HCT116 (cell line): ENCODE measurements around the gene CDKL2. TPM values are rescaled to one million over a fixed set of nuclear protein-coding genes. Genes with fewer than 3 reads are reported as not detected.

Experiments used
- ATAC-seq: fragments of 200-7000 bp; cut with Tn5 transposase; 2 replicates; pipeline ENCODE4 v1.9.1; 2020; ENCODE audit warnings: mild to moderate bottlenecking, moderate library complexity
- BruUV-seq: library from RNA; stranded (reverse); fragments of 400-500 nt; replicated peaks from 2 replicates; lab custom pipeline; 2021; lab: Mats Ljungman, UMichigan
- CTCF ChIA-PET: fragments of 300-600 bp; sonication (Branson Sonifier 250); formaldehyde crosslinking; loops from one replicate; lab custom pipeline; 2021; ENCODE audit warnings: antibody characterized with exemption; lab: Charles Lee
- POLR2A ChIA-PET: fragments of 300-600, 350-600 bp; sonication (Branson Sonifier 250); formaldehyde crosslinking; loops from one replicate; lab custom pipeline; 2021; ENCODE audit warnings: antibody characterized with exemption; lab: Charles Lee
- RAD21 ChIA-PET, 2 experiments: fragments of 300-600 bp; sonication (Branson Sonifier 250); formaldehyde crosslinking; loops; one replicate each; lab custom pipeline; 2023; ENCODE audit warnings: low total read pairs in 2 of 2; ENCODE audit not compliant: uncharacterized antibody in 2 of 2, unreplicated experiment in 2 of 2, low non-redundant PET in 1 of 2; lab: Charles Lee
- DNase-seq: peaks from one replicate; pipeline ENCODE4 v3.0.0-alpha.2; 2010; ENCODE audit warnings: low read depth, low spot score
- H2AFZ ChIP-seq: fragments of 200-600 bp; shearing (Covaris generic), sonication (generic); 2 replicates; pipeline ENCODE4 v1.6.1; 2017; ENCODE audit warnings: low read depth, mixed run types, mixed read lengths, antibody characterized with exemption, low read length; ENCODE audit not compliant: poor library complexity, severe bottlenecking
- H3K27ac ChIP-seq: 2 replicates; pipeline ENCODE4 v1.5.1; 2012; ENCODE audit warnings: low read depth, low read length
- H3K27me3 ChIP-seq: fragments of 200-600 bp; sonication (generic); 2 replicates; pipeline ENCODE4 v1.6.1; 2016; ENCODE audit warnings: mixed run types, low read length, mixed read lengths; ENCODE audit not compliant: insufficient read depth
- H3K36me3 ChIP-seq, 2 experiments: fragments of 200-500 bp in 1 of 2; fragments of 200-600 bp in 1 of 2; sonication (Bioruptor generic) in 1 of 2; sonication (generic) in 1 of 2; 2 replicates each; pipeline versions ENCODE4 v1.5.1 to v1.6.1; 2014 to 2016; ENCODE audit warnings: low read length in 2 of 2, inconsistent platforms in 1 of 2, mixed read lengths in 1 of 2, mixed run types in 1 of 2; ENCODE audit not compliant: insufficient read depth in 2 of 2, control insufficient read depth in 1 of 2
- H3K4me1 ChIP-seq, 2 experiments: fragments of 200-600 bp in 1 of 2; sonication (generic) in 1 of 2; 2 replicates each; pipeline versions ENCODE4 v1.5.1 to v1.6.1; 2012 to 2017; ENCODE audit warnings: low read length in 2 of 2, inconsistent platforms in 1 of 2, mild to moderate bottlenecking in 1 of 2, mixed read lengths in 1 of 2, mixed run types in 1 of 2, moderate library complexity in 1 of 2; ENCODE audit not compliant: insufficient read depth in 2 of 2, control insufficient read depth in 1 of 2
- H3K4me2 ChIP-seq: fragments of 200-600 bp; sonication (generic); 2 replicates; pipeline ENCODE4 v1.6.1; 2017; ENCODE audit warnings: mixed run types, low read length, mixed read lengths
- H3K4me3 ChIP-seq, 2 experiments: fragments of 200-600 bp in 1 of 2; sonication (generic) in 1 of 2; replicated peaks in 1 of 2; 2 replicates each; pipeline ENCODE4 v1.5.1; 2011 to 2016; ENCODE audit warnings: low read length in 2 of 2, control low read depth in 1 of 2, low read depth in 1 of 2, mild to moderate bottlenecking in 1 of 2, mixed read lengths in 1 of 2, mixed run types in 1 of 2
- H3K79me2 ChIP-seq: fragments of 200-600 bp; sonication (generic); 2 replicates; pipeline ENCODE4 v1.6.1; 2017; ENCODE audit warnings: mild to moderate bottlenecking, mixed run types, low read length, moderate library complexity, mixed read lengths; ENCODE audit not compliant: insufficient read depth
- H3K9ac ChIP-seq: fragments of 200-600 bp; sonication (generic); 2 replicates; pipeline ENCODE4 v1.6.1; 2016; ENCODE audit warnings: low read length, mixed read lengths
- H3K9me2 ChIP-seq: fragments of 200-600 bp; sonication (generic), shearing (Covaris generic); 2 replicates; pipeline ENCODE4 v1.6.1; 2017; ENCODE audit warnings: mixed run types, mild to moderate bottlenecking, moderate library complexity; ENCODE audit not compliant: insufficient read depth
- H3K9me3 ChIP-seq, 2 experiments: fragments of 200-500 bp in 1 of 2; fragments of 200-600 bp in 1 of 2; sonication (Bioruptor generic) in 1 of 2; sonication (generic) in 1 of 2; 2 replicates each; pipeline ENCODE4 v1.6.1; 2014 to 2017; ENCODE audit warnings: low read length in 2 of 2, mixed read lengths in 2 of 2, inconsistent platforms in 1 of 2, low read depth in 1 of 2, mild to moderate bottlenecking in 1 of 2, mixed run types in 1 of 2, moderate library complexity in 1 of 2; ENCODE audit not compliant: control insufficient read depth in 1 of 2, insufficient read depth in 1 of 2
- H4K20me1 ChIP-seq: fragments of 200-600 bp; sonication (generic), shearing (Covaris generic); 2 replicates; pipeline ENCODE4 v1.6.1; 2017; ENCODE audit warnings: mixed run types, mild to moderate bottlenecking, moderate library complexity; ENCODE audit not compliant: insufficient read depth
- CBX3 ChIP-seq: IDR thresholded peaks from 2 replicates; pipeline ENCODE4 v1.6.1; 2012; ENCODE audit warnings: low read depth
- ELF1 ChIP-seq: IDR thresholded peaks from 2 replicates; pipeline ENCODE4 v1.6.1; 2012; ENCODE audit warnings: low read depth, borderline replicate concordance
- EZH2 ChIP-seq: fragments of 200-600 bp; sonication (generic); IDR thresholded peaks from 2 replicates; pipeline ENCODE4 v1.6.1; 2017; ENCODE audit warnings: antibody characterized with exemption, mixed run types
- EZH2phosphoT487 ChIP-seq: fragments of 200-600 bp; IDR thresholded peaks from 2 replicates; pipeline ENCODE4 v1.6.1; 2018; ENCODE audit warnings: antibody characterized with exemption, borderline replicate concordance
- JUND ChIP-seq: IDR thresholded peaks from 2 replicates; pipeline ENCODE4 v1.6.1; 2012
- MAX ChIP-seq: IDR thresholded peaks from 2 replicates; pipeline ENCODE4 v1.6.1; 2012
- POLR2A ChIP-seq: IDR thresholded peaks from 2 replicates; pipeline ENCODE4 v1.7.0; 2011; ENCODE audit warnings: borderline replicate concordance; ENCODE audit not compliant: insufficient read depth, insufficient read length; ENCODE audit errors: extremely low read depth
- POLR2AphosphoS5 ChIP-seq: IDR thresholded peaks from 2 replicates; pipeline ENCODE4 v1.6.1; 2011; ENCODE audit warnings: mild to moderate bottlenecking, low read depth, low read length, moderate library complexity
- REST ChIP-seq: IDR thresholded peaks from 2 replicates; pipeline ENCODE4 v1.6.1; 2012; ENCODE audit warnings: low read depth
- SIN3A ChIP-seq: IDR thresholded peaks from 2 replicates; pipeline ENCODE4 v1.6.1; 2012; ENCODE audit warnings: low read depth
- SP1 ChIP-seq: IDR thresholded peaks from 2 replicates; pipeline ENCODE4 v1.6.1; 2012; ENCODE audit warnings: low read depth
- TCF7L2 ChIP-seq: IDR thresholded peaks from 2 replicates; pipeline ENCODE4 v1.7.0; 2011; ENCODE audit warnings: borderline replicate concordance, inconsistent platforms; ENCODE audit not compliant: insufficient read depth, insufficient read length; ENCODE audit errors: extremely low read depth
- YY1 ChIP-seq: IDR thresholded peaks from 2 replicates; pipeline ENCODE4 v1.6.1; 2011; ENCODE audit warnings: low read length, low read depth, moderate library complexity, mild to moderate bottlenecking; ENCODE audit not compliant: insufficient replicate concordance; ENCODE audit errors: extremely low read depth
- ZBTB33 ChIP-seq: IDR thresholded peaks from 2 replicates; pipeline ENCODE4 v1.6.1; 2011; ENCODE audit warnings: mild to moderate bottlenecking, low read length, moderate library complexity; ENCODE audit not compliant: insufficient replicate concordance; ENCODE audit errors: extremely low read depth
- ZFX ChIP-seq: fragments of 450-650 bp; IDR thresholded peaks from 2 replicates; pipeline ENCODE4 v1.6.1; 2017
- intact Hi-C: fragments of 100-400 bp; cut with micrococcal nuclease; formaldehyde crosslinking; loops from 2 replicates; pipeline ENCODE4 v1.10.0; 2022
- total RNA-seq: library from RNA; stranded (reverse); gene quantifications from one replicate; pipeline ENCODE4 v1.2.1, GENCODE V29; 2021; ENCODE audit not compliant: unreplicated experiment

CDKL2 gene
- total RNA-seq, 1 experiment from 2014 or later: 1.2 TPM

GRCh38 chr4:75675004-75675531 lies 44.7 kb upstream of the CDKL2 start:
- H3K27me3 ChIP-seq: no peaks in the 10 kb centered on the region
- no peaks in the 10 kb centered on the region for H3K36me3 ChIP-seq
- no peaks in the 10 kb centered on the region for H3K9me3 ChIP-seq
- H3K79me2 ChIP-seq: peaks cover 35% of the 10 kb centered on the region
- no peak overlapping the region for H2AFZ ChIP-seq
- H3K4me1 ChIP-seq: peaks cover 6 to 23% of the 10 kb centered on the region in 2 experiments; a peak in 3 of 4 replicates
- no peak overlapping the region for H3K4me3 ChIP-seq
- DNase-seq (no peak), ATAC-seq (no peak)
- TF ChIP-seq CBX3: no peak
- no peak for TF ChIP-seq REST
- TF ChIP-seq EZH2: no peak
- TF ChIP-seq JUND: no peak
- no TSS peak for BruUV-seq
- CTCF ChIA-PET: no interaction called here
- POLR2A ChIA-PET: no interaction called here
- 0 out of 2 replicates have a peak, but pooled peaks cover 8% of the 10 kb centered on the region for H4K20me1 ChIP-seq
- no peak overlapping the region for H3K27ac ChIP-seq
- H3K9me2 ChIP-seq: no peaks in the 10 kb centered on the region
- no peak overlapping the region for H3K4me2 ChIP-seq
- intact Hi-C loops: no loop called here
- RAD21 ChIA-PET: no interaction called here
- H3K9ac ChIP-seq: no peak overlapping the region

GRCh38 chr4:75673959-75674328 lies 43.6 kb upstream of the CDKL2 start:
- H3K9me2 ChIP-seq: no peaks in the 10 kb centered on the region
- H3K4me3 ChIP-seq: peak overlapping the region; percentile 71 to 94
- TSS peak; percentile 98 for BruUV-seq
- POLR2A ChIA-PET: interaction anchor here (1.1 to 1.2 kb wide), 2 partner anchors 11 to 50 kb away, joined by 4 to 12 read pairs; partner anchors contain the start of gene USO1
- H3K27ac ChIP-seq: peak overlapping the region; percentile 86
- RAD21 ChIA-PET: no interaction called here
- ATAC-seq (no peak), DNase-seq (no peak)
- peaks cover 13% of the 10 kb centered on the region; the same call in 1 of the 2 replicates for H4K20me1 ChIP-seq
- H3K9ac ChIP-seq: peak overlapping the region; percentile 95
- CTCF ChIA-PET: no interaction called here
- H3K4me1 ChIP-seq: peaks cover 6 to 23% of the 10 kb centered on the region in 2 experiments; a peak in 3 of 4 replicates
- H3K27me3 ChIP-seq: no peaks in the 10 kb centered on the region
- no peaks in the 10 kb centered on the region for H3K36me3 ChIP-seq
- H3K9me3 ChIP-seq: no peaks in the 10 kb centered on the region
- intact Hi-C loops: loop anchor here (1.0 kb wide), 1 partner anchor 50 kb away; the partner anchor contains the start of gene USO1
- H3K4me2 ChIP-seq: peak overlapping the region; percentile 86
- peaks cover 46% of the 10 kb centered on the region for H3K79me2 ChIP-seq
- H2AFZ ChIP-seq: no peak overlapping the region
- TF ChIP-seq ZBTB33: no peak
- TF ChIP-seq EZH2: no peak
- no peak for TF ChIP-seq EZH2phosphoT487
- no peak for TF ChIP-seq POLR2A
- no peak for TF ChIP-seq SIN3A
- no peak for TF ChIP-seq ZFX
- TF ChIP-seq ELF1: no peak
- no peak for TF ChIP-seq SP1
- no peak for TF ChIP-seq MAX
- TF ChIP-seq YY1: no peak
- no peak for TF ChIP-seq TCF7L2
- no peak for TF ChIP-seq CBX3
- no peak for TF ChIP-seq POLR2AphosphoS5
- TF ChIP-seq JUND: no peak
